IPS-20b (cell line): ENCODE data around the gene IMMP2L.
"Not testable (repeated sequence)": the region's sequence is repeated elsewhere in the genome, so short reads cannot be mapped to it uniquely, and the experiment has no call there.

ENCODE experiments used
- H3K27ac ChIP-seq: one replicate; pipeline ENCODE4 v1.5.1; 2013; ENCODE audit warnings: low read length
- H3K27me3 ChIP-seq: 2 replicates; pipeline ENCODE4 v1.6.1; 2013; ENCODE audit warnings: mild to moderate bottlenecking, low read length, inconsistent platforms; ENCODE audit not compliant: insufficient read depth
- H3K36me3 ChIP-seq: 2 replicates; pipeline ENCODE4 v1.6.1; 2013; ENCODE audit warnings: low read depth, mild to moderate bottlenecking, inconsistent platforms, low read length, moderate library complexity; ENCODE audit not compliant: insufficient read depth
- H3K4me1 ChIP-seq: 2 replicates; pipeline ENCODE4 v1.6.1; 2013; ENCODE audit warnings: mild to moderate bottlenecking, control low read depth, inconsistent platforms, low read length, moderate library complexity; ENCODE audit not compliant: insufficient read depth
- H3K4me3 ChIP-seq: 2 replicates; pipeline ENCODE4 v1.5.1; 2013; ENCODE audit warnings: mild to moderate bottlenecking, low read length, inconsistent platforms
- H3K9ac ChIP-seq: 2 replicates; pipeline ENCODE4 v1.6.1; 2013; ENCODE audit warnings: low read depth, mild to moderate bottlenecking, inconsistent platforms, low read length, moderate library complexity
- H3K9me3 ChIP-seq: 2 replicates; pipeline ENCODE4 v1.6.1; 2013; ENCODE audit warnings: mild to moderate bottlenecking, low read depth, low read length, inconsistent platforms; ENCODE audit not compliant: insufficient read depth

The IMMP2L gene

GRCh38 chr7:111581784-111582488 is 19.6 kb upstream of the IMMP2L start:
- H3K9ac ChIP-seq, H3K27ac ChIP-seq, H3K36me3 ChIP-seq, H3K4me3 ChIP-seq, H3K9me3 ChIP-seq, H3K27me3 ChIP-seq, H3K4me1 ChIP-seq: not testable (repeated sequence)

DNA sequence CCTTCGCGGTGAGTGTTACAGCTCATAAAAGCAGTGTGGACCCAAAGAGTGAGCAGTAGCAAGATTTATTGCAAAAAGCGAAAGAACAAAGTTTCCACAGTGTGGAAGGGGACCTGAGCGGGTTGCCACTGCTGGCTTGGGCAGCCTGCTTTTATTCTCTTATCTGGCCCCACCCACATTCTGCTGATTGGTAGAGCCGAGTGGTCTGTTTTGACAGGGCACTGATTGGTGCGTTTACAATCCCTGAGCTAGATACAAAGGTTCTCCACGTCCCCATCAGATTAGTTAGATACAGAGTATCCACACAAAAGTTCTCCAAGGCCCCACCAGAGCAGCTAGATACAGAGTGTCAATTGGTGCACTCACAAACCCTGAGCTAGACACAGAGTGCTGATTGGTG is 18.9 kb upstream of the IMMP2L start:
- H3K27me3 ChIP-seq, H3K9me3 ChIP-seq: not testable (repeated sequence)

DNA sequence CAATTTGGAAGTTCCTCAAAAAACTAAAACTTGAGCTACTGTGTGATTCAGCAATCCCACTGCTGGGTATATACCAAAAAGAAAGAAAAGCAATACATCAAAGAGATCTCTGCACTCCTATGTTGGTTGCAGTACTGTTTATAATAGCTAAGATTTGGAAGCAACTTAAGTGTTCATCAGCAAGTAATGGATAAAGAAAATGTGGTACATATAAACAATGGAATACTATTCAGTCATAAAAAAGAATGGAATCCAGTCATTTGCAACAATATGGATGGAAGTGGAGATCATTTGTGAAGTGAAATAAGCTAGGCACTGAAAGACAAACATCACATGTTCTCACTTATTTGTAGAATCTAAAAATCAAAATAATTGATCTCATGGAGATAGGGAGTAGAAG is 16.5 kb upstream of the IMMP2L start:
- H3K9me3 ChIP-seq = no peaks in the 10 kb centered on the region; the same call in 1 of the 2 replicates
- H3K4me3 ChIP-seq = no peak overlapping the region
- H3K27ac ChIP-seq = no peak overlapping the region
- H3K27me3 ChIP-seq = no peaks in the 10 kb centered on the region
- H3K36me3 ChIP-seq = no peaks in the 10 kb centered on the region
- no peaks in the 10 kb centered on the region for H3K4me1 ChIP-seq
- H3K9ac ChIP-seq = no peak overlapping the region

More for the DNA sequence above, 18.9 kb upstream of the IMMP2L start:
- not testable (repeated sequence) for H3K27ac ChIP-seq, H3K4me1 ChIP-seq, H3K36me3 ChIP-seq, H3K4me3 ChIP-seq, H3K9ac ChIP-seq

DNA sequence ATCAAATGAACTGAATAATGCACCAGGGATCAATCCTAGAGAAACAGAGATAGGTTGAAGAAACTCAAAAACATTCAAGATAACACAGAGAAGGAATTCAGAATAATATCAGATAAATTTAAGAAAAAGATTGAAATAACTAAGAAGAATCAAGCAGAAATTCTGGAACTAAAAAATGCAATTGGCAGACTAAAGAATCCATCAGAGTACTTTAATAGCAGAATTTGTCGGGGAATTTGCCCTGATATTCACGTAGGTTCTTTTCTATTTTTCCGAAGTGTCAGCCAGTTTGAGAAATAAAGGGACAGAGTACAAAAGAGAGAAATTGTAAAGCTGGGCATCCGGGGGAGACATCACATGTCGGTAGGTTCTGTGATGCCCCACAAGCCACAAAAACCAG is 9.4 kb upstream of the IMMP2L start:
- Histone ChIP-seq H3K36me3 (no peaks in the 10 kb centered on the region), H3K9me3 (peaks cover 11% of the 10 kb centered on the region), H3K27me3 (no peaks in the 10 kb centered on the region), H3K4me1 (no peaks in the 10 kb centered on the region), H3K4me3 (no peak overlapping the region), H3K27ac (no peak overlapping the region), H3K9ac (no peak overlapping the region)

DNA sequence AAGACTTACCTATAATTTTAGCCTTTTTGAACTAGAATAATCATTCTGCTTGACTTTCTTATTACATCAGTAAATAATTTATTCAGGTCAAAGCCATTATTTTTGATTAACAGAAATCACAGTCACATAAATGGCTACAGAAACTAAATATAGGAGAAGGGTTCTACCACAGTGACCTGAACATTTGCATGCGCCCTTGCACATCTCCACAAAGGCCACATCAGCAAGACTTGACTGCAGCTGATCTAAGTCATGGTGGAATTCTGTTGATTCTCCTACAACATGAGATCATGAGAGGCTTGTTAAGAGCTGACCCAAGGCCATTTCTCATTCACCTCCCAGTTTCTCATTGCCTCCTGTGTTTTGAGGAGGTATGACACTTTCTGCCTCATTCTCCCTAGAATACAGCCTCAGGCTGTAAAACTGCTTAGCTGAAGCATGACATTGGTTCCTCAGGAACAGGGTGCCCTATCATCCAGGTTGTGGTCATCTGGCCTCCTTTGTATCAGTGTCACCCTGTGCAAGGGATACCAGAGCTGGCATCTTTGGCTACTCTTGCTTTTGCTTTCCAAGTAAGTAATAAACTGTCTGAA is 6.7 kb upstream of the IMMP2L start:
- H3K27me3 ChIP-seq = no peaks in the 10 kb centered on the region
- H3K4me1 ChIP-seq = no peaks in the 10 kb centered on the region
- H3K4me3 ChIP-seq = no peak overlapping the region
- H3K9me3 ChIP-seq = peaks cover 11% of the 10 kb centered on the region
- H3K27ac ChIP-seq = no peak overlapping the region
- H3K36me3 ChIP-seq = no peaks in the 10 kb centered on the region
- no peak overlapping the region for H3K9ac ChIP-seq

- no peak overlapping the region for H3K27ac ChIP-seq
- no peaks in the 10 kb centered on the region for H3K27me3 ChIP-seq
- no peak overlapping the region for H3K9ac ChIP-seq
- peaks cover 11% of the 10 kb centered on the region for H3K9me3 ChIP-seq
- no peaks in the 10 kb centered on the region for H3K4me1 ChIP-seq
- H3K36me3 ChIP-seq = no peaks in the 10 kb centered on the region
- no peak overlapping the region for H3K4me3 ChIP-seq
Observed at GRCh38 chr7:111568419-111568818, 6.1 kb upstream of the IMMP2L start.

DNA sequence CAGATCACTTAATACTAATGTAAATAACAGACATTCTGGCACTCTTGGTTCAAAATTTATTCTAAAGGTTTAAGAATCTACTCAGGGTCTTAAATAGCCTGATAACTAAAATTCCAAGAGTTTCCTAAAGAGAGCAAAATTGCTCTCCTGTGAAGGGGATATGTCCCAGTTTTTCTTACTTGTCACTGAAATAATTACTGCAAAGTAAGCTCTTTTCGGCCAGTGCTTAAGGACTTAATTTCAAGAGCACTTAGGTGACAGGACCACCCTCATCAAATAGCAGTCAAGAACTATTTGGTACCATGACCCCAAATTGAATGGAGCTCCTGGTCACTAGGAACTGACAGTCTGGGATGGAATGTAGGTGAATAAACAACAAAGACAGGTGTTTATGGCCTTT is 1.8 kb upstream of the IMMP2L start:
- H3K4me3 ChIP-seq = no peak overlapping the region
- no peaks in the 10 kb centered on the region for H3K9me3 ChIP-seq
- no peak overlapping the region for H3K27ac ChIP-seq
- H3K9ac ChIP-seq = no peak overlapping the region
- H3K27me3 ChIP-seq = no peaks in the 10 kb centered on the region
- H3K4me1 ChIP-seq = peaks cover 8% of the 10 kb centered on the region; the same call in 1 of the 2 replicates
- H3K36me3 ChIP-seq = no peaks in the 10 kb centered on the region

GRCh38 chr7:111561654-111561903 is 713 bp downstream of the IMMP2L start:
- Histone ChIP-seq H3K4me3 (peak overlapping the region; percentile 65), H3K27me3 (no peaks in the 10 kb centered on the region), H3K9ac (peak overlapping the region; percentile 75; the same call in 1 of the 2 replicates), H3K4me1 (peaks cover 8% of the 10 kb centered on the region; the same call in 1 of the 2 replicates), H3K36me3 (peaks cover 17% of the 10 kb centered on the region; the same call in 1 of the 2 replicates), H3K9me3 (no peaks in the 10 kb centered on the region), H3K27ac (no peak overlapping the region)

DNA sequence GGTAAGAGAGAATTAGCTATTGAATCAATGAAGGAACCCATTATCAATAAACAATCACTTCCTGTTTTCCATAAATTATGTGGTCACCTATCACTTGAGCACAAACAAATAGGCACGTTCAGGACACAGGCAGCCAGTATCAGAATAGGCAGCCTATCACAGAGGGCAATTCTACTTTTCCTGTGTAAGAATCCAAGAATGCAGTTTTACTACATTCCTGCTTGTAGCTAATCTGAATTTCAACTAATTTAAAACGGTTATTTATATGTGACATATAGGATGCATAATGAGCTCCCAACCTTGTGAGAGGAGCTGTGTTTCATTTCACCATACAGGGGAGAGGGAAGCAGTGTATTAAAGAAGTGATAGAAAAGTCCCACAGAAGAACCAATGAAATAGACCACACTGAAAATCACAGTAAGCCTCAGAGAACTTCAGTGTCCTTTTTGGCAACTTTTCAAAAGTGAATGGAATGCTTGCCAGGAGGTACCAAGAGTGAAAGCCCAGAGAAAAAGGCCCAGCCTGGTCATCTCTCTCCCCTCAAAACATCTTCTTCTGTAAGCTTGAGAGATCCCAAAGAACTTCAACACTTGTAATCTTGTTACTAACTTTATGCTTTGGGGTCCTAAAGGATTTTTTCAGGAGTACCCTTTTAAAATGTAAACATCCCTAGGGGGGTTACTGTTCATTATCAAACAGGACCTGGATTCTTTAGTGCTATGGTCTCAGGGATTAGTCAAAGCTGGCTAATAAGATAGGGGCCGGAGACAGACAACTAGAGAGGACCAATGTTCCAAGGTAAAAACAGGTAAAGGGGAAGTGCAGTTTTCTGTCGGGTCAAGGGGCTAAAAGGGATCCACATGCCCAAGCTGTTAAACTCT is 1.3 kb downstream of the IMMP2L start:
- Histone ChIP-seq H3K4me3 (peak overlapping the region; percentile 65), H3K9me3 (no peaks in the 10 kb centered on the region), H3K27ac (no peak overlapping the region), H3K4me1 (peaks cover 8% of the 10 kb centered on the region; the same call in 1 of the 2 replicates), H3K9ac (peak overlapping the region; percentile 75; the same call in 1 of the 2 replicates), H3K36me3 (peaks cover 19% of the 10 kb centered on the region), H3K27me3 (no peaks in the 10 kb centered on the region)

GRCh38 chr7:111558991-111559390 is 3.3 kb downstream of the IMMP2L start:
- H3K9me3 ChIP-seq = no peaks in the 10 kb centered on the region
- H3K4me3 ChIP-seq = no peak overlapping the region
- no peak overlapping the region for H3K9ac ChIP-seq
- H3K27me3 ChIP-seq = no peaks in the 10 kb centered on the region
- no peak overlapping the region for H3K27ac ChIP-seq
- peaks cover 26% of the 10 kb centered on the region for H3K36me3 ChIP-seq
- peaks cover 8% of the 10 kb centered on the region; the same call in 1 of the 2 replicates for H3K4me1 ChIP-seq

- Histone ChIP-seq H3K4me1 (peaks cover 8% of the 10 kb centered on the region; the same call in 1 of the 2 replicates), H3K9me3 (no peaks in the 10 kb centered on the region), H3K36me3 (peaks cover 26% of the 10 kb centered on the region), H3K27ac (no peak overlapping the region), H3K9ac (no peak overlapping the region), H3K27me3 (no peaks in the 10 kb centered on the region), H3K4me3 (no peak overlapping the region)
Observed at GRCh38 chr7:111556977-111557376, 5.3 kb downstream of the IMMP2L start.

DNA sequence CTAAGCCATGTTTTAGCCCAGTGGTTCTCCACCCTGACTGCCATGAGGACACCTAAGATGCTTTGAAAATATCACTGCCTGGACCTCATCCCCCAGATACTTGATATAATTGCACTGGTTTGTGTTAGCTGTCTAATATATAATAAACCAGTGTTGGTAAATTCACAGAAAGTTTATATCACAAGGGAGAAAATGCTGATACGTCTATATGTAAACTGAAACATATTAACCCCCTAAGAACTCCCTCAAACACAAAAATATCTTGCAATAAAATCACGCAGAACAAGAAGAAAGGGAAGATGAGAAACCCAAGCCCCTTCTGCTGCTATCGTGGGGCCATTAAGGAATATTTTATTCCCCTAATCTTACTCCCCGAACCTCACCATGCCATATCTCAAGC is 8.2 kb downstream of the IMMP2L start:
- Histone ChIP-seq H3K4me3 (no peak overlapping the region), H3K9me3 (no peaks in the 10 kb centered on the region), H3K27me3 (no peaks in the 10 kb centered on the region), H3K4me1 (no peaks in the 10 kb centered on the region), H3K36me3 (peaks cover 36% of the 10 kb centered on the region), H3K27ac (no peak overlapping the region), H3K9ac (no peak overlapping the region)
